ENCODE results near the gene SPIRE2.
"Not testable (repeated sequence)": the region's sequence is repeated elsewhere in the genome, so short reads cannot be mapped to it uniquely, and the experiment has no call there.

Gene SPIRE2

DNA sequence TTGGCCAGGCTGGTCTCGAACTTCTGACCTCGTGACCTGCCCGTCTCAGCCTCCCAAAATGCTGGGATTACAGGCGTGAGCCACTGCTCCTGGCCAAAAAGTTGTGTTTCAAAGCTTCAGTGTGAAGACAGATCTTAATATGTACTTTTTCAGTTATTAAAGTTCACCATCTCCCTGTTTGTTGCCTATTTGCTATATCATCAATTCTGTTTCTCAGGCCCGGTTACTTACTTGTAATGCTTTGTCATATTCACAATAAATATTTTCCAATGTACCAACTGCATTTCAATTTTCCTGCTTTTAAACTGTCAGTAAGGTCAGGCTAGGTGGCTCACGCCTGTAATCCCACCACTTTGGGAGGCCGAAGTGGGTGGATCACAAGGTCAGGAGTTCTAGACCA lies 34.3 kb upstream of the SPIRE2 start:
- Histone ChIP-seq H3K27me3 (ENCODE audit: control insufficient read depth, insufficient read depth, low read length) (no peaks in the 10 kb centered on the region), H3K4me1 (ENCODE audit: control insufficient read depth, insufficient read depth, low read length) (peaks cover 5% of the 10 kb centered on the region), H3K36me3 (ENCODE audit: control insufficient read depth, insufficient read depth, low read length) (peaks cover 3% of the 10 kb centered on the region), H3K27ac (ENCODE audit: low read depth, low read length) (no peak overlapping the region), H3K4me3 (ENCODE audit: low read length) (no peak overlapping the region), H3K9ac (ENCODE audit: low read length) (no peak overlapping the region)

GRCh38 chr16:89795676-89796075 lies 32.6 kb upstream of the SPIRE2 start:
- H3K4me3 ChIP-seq (ENCODE audit: low read length) = no peak overlapping the region
- no peak overlapping the region for H3K27ac ChIP-seq (ENCODE audit: low read depth, low read length)
- no peak overlapping the region for H3K9ac ChIP-seq (ENCODE audit: low read length)

GRCh38 chr16:89796104-89796503 lies 32.2 kb upstream of the SPIRE2 start:
- H3K36me3 ChIP-seq (ENCODE audit: control insufficient read depth, insufficient read depth, low read length) = peaks cover 3% of the 10 kb centered on the region
- no peak overlapping the region for H3K9ac ChIP-seq (ENCODE audit: low read length)
- H3K27me3 ChIP-seq (ENCODE audit: control insufficient read depth, insufficient read depth, low read length) = no peaks in the 10 kb centered on the region
- H3K4me1 ChIP-seq (ENCODE audit: control insufficient read depth, insufficient read depth, low read length) = peaks cover 11% of the 10 kb centered on the region
- H3K4me3 ChIP-seq (ENCODE audit: low read length) = no peak overlapping the region
- H3K27ac ChIP-seq (ENCODE audit: low read depth, low read length) = no peak overlapping the region

More at GRCh38 chr16:89795676-89796075, 32.6 kb upstream of the SPIRE2 start:
- Histone ChIP-seq H3K27me3 (ENCODE audit: control insufficient read depth, insufficient read depth, low read length) (no peaks in the 10 kb centered on the region), H3K4me1 (ENCODE audit: control insufficient read depth, insufficient read depth, low read length) (peaks cover 11% of the 10 kb centered on the region), H3K36me3 (ENCODE audit: control insufficient read depth, insufficient read depth, low read length) (peaks cover 3% of the 10 kb centered on the region)

DNA sequence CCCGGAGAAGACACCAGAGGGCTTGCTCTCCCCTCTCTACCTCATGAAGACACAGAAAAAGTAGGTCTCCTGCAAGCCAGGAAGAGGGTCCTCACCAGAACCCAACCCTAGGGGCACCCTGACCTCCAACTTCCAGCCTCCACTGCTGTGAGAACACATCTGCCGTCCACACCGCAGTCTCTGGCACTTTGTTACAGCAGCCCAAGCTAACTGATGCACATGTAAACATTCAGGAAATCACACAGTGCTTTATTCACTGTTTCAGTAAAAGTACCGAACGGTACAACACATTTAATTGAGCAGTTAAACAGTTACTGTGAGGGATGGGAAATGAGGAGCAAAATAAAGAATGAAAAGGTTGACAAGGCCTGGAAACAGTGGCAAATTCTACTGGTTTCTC lies 30.1 kb upstream of the SPIRE2 start:
- Histone ChIP-seq H3K27ac (ENCODE audit: low read depth, low read length) (no peak overlapping the region), H3K4me1 (ENCODE audit: control insufficient read depth, insufficient read depth, low read length) (peaks cover 11% of the 10 kb centered on the region), H3K27me3 (ENCODE audit: control insufficient read depth, insufficient read depth, low read length) (no peaks in the 10 kb centered on the region), H3K36me3 (ENCODE audit: control insufficient read depth, insufficient read depth, low read length) (peaks cover 3% of the 10 kb centered on the region), H3K9ac (ENCODE audit: low read length) (no peak overlapping the region), H3K4me3 (ENCODE audit: low read length) (no peak overlapping the region)

- Histone ChIP-seq H3K27me3 (ENCODE audit: control insufficient read depth, insufficient read depth, low read length) (no peaks in the 10 kb centered on the region), H3K4me1 (ENCODE audit: control insufficient read depth, insufficient read depth, low read length) (peaks cover 11% of the 10 kb centered on the region), H3K4me3 (ENCODE audit: low read length) (no peak overlapping the region), H3K36me3 (ENCODE audit: control insufficient read depth, insufficient read depth, low read length) (peaks cover 3% of the 10 kb centered on the region), H3K27ac (ENCODE audit: low read depth, low read length) (peak overlapping the region; percentile 45), H3K9ac (ENCODE audit: low read length) (no peak overlapping the region)
These were observed 29.4 kb upstream of the SPIRE2 start for GRCh38 chr16:89798832-89799370.

GRCh38 chr16:89801800-89802199 lies 26.5 kb upstream of the SPIRE2 start:
- Histone ChIP-seq H3K27me3 (ENCODE audit: control insufficient read depth, insufficient read depth, low read length) (no peaks in the 10 kb centered on the region), H3K36me3 (ENCODE audit: control insufficient read depth, insufficient read depth, low read length) (no peaks in the 10 kb centered on the region), H3K27ac (ENCODE audit: low read depth, low read length) (no peak overlapping the region)

DNA sequence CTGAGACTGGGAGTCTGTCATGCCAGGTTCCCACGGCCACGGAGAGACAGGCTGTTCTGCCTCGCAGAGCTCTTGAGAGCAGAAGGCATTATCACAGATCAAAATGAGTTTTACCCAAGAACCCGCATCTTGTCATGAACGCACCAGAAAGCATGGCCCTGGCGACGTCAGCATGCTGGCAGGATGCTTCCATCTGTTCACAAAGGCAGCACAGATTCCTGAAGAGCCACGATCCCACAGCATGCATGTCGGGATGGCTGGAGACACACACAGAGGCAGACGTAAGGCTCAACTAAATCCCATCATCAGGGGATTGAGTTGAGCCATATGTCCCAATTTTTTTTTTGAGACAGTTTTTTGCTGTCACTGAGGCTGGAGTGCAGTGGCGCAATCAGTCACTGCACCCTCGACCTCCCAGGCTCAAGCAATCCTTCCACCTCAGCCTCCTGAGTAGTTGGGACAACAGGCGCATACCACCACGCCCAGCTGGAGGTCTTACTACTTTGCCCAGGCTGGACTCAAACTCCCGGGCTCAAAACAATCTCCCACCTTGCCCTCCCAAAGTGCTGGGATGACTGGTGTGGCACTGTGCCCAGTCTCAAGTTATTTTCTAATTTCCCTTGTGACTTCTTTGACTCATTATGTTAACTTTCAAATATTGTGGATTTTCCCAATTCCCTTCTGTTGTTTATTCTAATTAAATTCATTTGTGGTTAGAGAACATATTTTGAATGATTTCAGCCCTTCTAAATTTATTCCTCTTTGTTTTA lies 23.0 kb upstream of the SPIRE2 start:
- Histone ChIP-seq H3K4me1 (ENCODE audit: control insufficient read depth, insufficient read depth, low read length) (no peaks in the 10 kb centered on the region), H3K4me3 (ENCODE audit: low read length) (no peak overlapping the region), H3K36me3 (ENCODE audit: control insufficient read depth, insufficient read depth, low read length) (no peaks in the 10 kb centered on the region), H3K9ac (ENCODE audit: low read length) (no peak overlapping the region), H3K27ac (ENCODE audit: low read depth, low read length) (no peak overlapping the region), H3K27me3 (ENCODE audit: control insufficient read depth, insufficient read depth, low read length) (no peaks in the 10 kb centered on the region)

More at GRCh38 chr16:89801800-89802199, 26.5 kb upstream of the SPIRE2 start:
- Histone ChIP-seq H3K4me1 (ENCODE audit: control insufficient read depth, insufficient read depth, low read length) (peaks cover 11% of the 10 kb centered on the region), H3K4me3 (ENCODE audit: low read length) (no peak overlapping the region), H3K9ac (ENCODE audit: low read length) (no peak overlapping the region)

DNA sequence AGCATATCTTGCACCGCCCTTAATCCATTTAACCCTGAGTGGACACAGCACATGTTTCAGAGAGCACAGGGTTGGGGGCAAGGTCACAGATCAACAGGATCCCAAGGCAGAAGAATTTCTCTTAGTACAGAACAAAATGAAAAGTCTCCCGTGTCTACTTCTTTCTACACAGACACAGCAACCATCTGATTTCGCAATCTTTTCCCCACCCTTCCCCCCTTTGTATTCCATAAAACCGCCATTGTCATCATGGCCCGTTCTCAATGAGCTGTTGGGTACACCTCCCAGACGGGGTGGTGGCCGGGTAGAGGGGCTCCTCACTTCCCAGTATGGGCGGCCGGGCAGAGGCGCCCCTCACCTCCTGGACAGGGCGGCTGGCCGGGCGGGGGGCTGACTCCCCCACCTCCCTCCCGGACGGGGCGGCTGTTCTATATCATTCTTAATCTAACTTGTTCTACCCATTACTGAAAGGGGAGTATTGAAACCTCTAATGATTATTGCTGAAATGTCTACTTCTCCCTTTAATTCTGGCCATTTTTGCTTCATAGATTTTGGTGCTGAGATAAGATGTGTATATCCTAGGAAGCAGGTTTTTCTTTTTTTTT lies 21.6 kb upstream of the SPIRE2 start:
- not testable (repeated sequence) for H3K27me3 ChIP-seq (ENCODE audit: control insufficient read depth, insufficient read depth, low read length); H3K36me3 ChIP-seq (ENCODE audit: control insufficient read depth, insufficient read depth, low read length); H3K9ac ChIP-seq (ENCODE audit: low read length); H3K4me1 ChIP-seq (ENCODE audit: control insufficient read depth, insufficient read depth, low read length); H3K27ac ChIP-seq (ENCODE audit: low read depth, low read length); H3K4me3 ChIP-seq (ENCODE audit: low read length)

DNA sequence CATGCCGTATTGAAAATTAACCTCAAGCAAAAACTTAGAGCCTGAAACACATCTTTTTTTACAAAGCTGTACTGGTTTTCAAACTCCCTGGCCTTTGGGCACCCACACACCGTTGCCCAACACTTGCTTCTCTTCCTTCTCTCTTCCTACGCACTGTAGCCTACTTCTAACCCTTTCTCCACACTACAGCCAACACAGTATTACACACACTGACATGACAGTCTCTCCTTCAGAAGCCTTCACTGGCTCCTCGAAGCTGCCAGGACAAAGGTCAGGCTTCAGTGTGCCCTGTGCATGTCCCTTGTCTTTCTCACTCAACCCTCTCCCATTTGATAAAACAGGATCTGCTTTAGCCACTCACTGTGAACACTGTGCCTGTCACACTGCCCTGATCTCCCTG lies 19.8 kb upstream of the SPIRE2 start:
- Histone ChIP-seq H3K4me1 (ENCODE audit: control insufficient read depth, insufficient read depth, low read length) (no peaks in the 10 kb centered on the region), H3K27me3 (ENCODE audit: control insufficient read depth, insufficient read depth, low read length) (no peaks in the 10 kb centered on the region), H3K27ac (ENCODE audit: low read depth, low read length) (no peak overlapping the region), H3K4me3 (ENCODE audit: low read length) (no peak overlapping the region), H3K9ac (ENCODE audit: low read length) (no peak overlapping the region), H3K36me3 (ENCODE audit: control insufficient read depth, insufficient read depth, low read length) (no peaks in the 10 kb centered on the region)

- no peaks in the 10 kb centered on the region for H3K27me3 ChIP-seq (ENCODE audit: control insufficient read depth, insufficient read depth, low read length)
- H3K4me3 ChIP-seq (ENCODE audit: low read length) = no peak overlapping the region
These were observed 17.0 kb upstream of the SPIRE2 start for GRCh38 chr16:89811321-89811720.

DNA sequence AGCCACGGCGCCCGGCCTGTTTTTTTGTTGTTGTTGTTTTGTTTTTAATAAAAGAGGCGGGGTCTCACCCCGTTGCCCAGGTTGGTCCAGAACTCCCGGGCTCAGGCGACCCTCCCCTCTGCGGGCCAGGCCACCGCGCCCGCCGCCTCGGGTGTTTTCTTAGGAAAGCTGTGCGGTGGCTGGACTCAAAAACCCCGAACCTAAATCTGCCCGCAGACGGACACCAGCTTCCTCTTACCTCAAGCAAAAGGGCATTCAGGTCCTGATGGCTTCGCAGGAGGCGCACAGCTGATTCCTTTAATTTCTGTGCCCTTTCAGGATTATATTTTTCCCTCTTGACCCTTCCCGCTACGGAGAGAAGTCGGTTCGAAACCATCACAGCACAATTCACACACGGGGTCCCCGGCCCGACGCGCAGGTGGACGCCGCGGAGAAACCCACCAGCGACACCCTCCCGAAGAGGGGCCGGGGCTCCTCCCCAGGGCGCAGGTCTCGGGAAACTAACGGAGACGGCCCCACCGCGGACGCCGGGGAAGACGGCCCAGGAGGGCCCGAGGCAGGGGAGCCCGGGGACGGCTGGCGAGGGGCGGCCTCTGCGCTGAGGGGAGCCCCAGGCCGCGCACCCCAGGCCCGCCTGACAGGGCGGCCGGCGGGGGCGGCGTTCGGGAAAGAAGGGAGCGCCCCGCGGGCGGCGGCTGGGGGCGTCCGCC lies 12.5 kb upstream of the SPIRE2 start:
- Histone ChIP-seq H3K27ac (ENCODE audit: low read depth, low read length) (no peak overlapping the region), H3K4me3 (ENCODE audit: low read length) (peak overlapping the region; percentile 70), H3K27me3 (ENCODE audit: control insufficient read depth, insufficient read depth, low read length) (no peaks in the 10 kb centered on the region), H3K36me3 (ENCODE audit: control insufficient read depth, insufficient read depth, low read length) (no peaks in the 10 kb centered on the region), H3K9ac (ENCODE audit: low read length) (no peak overlapping the region), H3K4me1 (ENCODE audit: control insufficient read depth, insufficient read depth, low read length) (peaks cover 2% of the 10 kb centered on the region)

More at GRCh38 chr16:89811321-89811720, 17.0 kb upstream of the SPIRE2 start:
- H3K4me1 ChIP-seq (ENCODE audit: control insufficient read depth, insufficient read depth, low read length) = no peaks in the 10 kb centered on the region
- H3K36me3 ChIP-seq (ENCODE audit: control insufficient read depth, insufficient read depth, low read length) = no peaks in the 10 kb centered on the region
- no peak overlapping the region for H3K9ac ChIP-seq (ENCODE audit: low read length)
- no peak overlapping the region for H3K27ac ChIP-seq (ENCODE audit: low read depth, low read length)

DNA sequence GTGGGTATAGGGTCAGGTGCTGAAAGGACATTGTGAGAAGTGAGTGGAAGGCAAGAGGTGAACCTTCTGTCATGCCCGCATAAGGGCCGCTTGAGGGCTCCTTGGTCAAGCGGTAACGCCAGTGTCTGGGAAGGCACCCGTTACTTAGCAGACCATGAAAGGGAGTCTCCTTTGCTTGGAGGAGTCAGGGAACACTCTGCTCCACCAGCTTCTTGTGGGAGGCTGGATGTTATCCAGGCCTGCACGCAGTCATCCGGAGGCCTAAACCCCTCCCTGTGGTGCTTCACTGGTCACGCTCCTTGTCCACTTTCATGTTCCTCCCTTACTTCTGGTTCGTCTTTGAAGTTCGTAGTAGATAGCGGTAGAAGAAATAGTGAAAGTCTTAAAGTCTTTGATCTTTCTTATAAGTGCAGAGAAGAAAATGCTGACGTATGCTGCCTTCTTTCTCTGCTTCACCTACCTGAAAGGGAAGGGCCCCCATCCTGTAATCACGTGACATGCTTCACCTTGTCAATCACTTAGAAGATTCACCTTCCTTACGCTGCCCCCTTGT lies 9.3 kb upstream of the SPIRE2 start:
- H3K4me3 ChIP-seq (ENCODE audit: low read length); H3K9ac ChIP-seq (ENCODE audit: low read length); H3K27me3 ChIP-seq (ENCODE audit: control insufficient read depth, insufficient read depth, low read length); H3K27ac ChIP-seq (ENCODE audit: low read depth, low read length); H3K4me1 ChIP-seq (ENCODE audit: control insufficient read depth, insufficient read depth, low read length); H3K36me3 ChIP-seq (ENCODE audit: control insufficient read depth, insufficient read depth, low read length): not testable (repeated sequence)
